ENCODE data around the gene FAM222A.

The FAM222A gene

DNA sequence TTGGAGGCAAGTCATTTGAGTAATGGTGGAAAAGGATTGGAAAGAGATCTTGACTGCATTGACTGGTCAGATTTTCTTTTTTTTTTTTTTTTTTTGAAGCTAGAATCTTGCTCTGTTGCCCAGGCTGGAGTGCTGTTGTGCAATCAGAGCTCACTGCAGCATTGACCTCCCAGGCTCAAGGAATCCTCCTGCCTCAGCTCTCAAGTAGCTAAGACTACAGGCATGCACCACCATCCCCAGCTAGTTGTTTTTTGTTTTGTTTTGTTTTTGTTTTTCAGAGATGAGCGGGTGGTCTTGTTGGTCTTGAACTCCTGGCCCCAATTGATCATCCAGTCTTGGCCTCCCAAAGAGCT lies 30.9 kb upstream of the FAM222A start:
- Histone ChIP-seq H3K36me3 (ENCODE audit: control insufficient read depth, low read length) (no peaks in the 10 kb centered on the region), H3K79me2 (ENCODE audit: control insufficient read depth, low read length) (no peaks in the 10 kb centered on the region), H3K9me2 (replicated peaks; ENCODE audit: control insufficient read depth, low read length) (no peaks in the 10 kb centered on the region), H3K27me3 (ENCODE audit: control insufficient read depth, low read length) (peaks cover 12% of the 10 kb centered on the region), H4K20me1 (ENCODE audit: control insufficient read depth, insufficient read depth, low read depth, low read length) (no peaks in the 10 kb centered on the region), H3K4me2 (ENCODE audit: low read length) (no peak overlapping the region), H3F3A (ENCODE audit: control insufficient read depth, insufficient read depth) (no peaks in the 10 kb centered on the region), H3K4me3 (ENCODE audit: low read length) (no peak overlapping the region), H3K4me1 (ENCODE audit: control insufficient read depth, low read length) (no peaks in the 10 kb centered on the region), H3K9me3 (ENCODE audit: control insufficient read depth, insufficient read depth, low read length) (no peaks in the 10 kb centered on the region), H3K27ac (ENCODE audit: low read depth, low read length) (no peak overlapping the region)
- TF ChIP-seq, protein P1, sequence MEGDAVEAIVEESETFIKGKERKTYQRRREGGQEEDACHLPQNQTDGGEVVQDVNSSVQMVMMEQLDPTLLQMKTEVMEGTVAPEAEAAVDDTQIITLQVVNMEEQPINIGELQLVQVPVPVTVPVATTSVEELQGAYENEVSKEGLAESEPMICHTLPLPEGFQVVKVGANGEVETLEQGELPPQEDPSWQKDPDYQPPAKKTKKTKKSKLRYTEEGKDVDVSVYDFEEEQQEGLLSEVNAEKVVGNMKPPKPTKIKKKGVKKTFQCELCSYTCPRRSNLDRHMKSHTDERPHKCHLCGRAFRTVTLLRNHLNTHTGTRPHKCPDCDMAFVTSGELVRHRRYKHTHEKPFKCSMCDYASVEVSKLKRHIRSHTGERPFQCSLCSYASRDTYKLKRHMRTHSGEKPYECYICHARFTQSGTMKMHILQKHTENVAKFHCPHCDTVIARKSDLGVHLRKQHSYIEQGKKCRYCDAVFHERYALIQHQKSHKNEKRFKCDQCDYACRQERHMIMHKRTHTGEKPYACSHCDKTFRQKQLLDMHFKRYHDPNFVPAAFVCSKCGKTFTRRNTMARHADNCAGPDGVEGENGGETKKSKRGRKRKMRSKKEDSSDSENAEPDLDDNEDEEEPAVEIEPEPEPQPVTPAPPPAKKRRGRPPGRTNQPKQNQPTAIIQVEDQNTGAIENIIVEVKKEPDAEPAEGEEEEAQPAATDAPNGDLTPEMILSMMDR (IDR thresholded peaks at IDR 0.05; ENCODE audit: low read depth, low read length, poor library complexity, severe bottlenecking) = no peak
- TF ChIP-seq EZH2phosphoT487 (IDR thresholded peaks at IDR 0.05; ENCODE audit: borderline replicate concordance, low read length) = no peak

DNA sequence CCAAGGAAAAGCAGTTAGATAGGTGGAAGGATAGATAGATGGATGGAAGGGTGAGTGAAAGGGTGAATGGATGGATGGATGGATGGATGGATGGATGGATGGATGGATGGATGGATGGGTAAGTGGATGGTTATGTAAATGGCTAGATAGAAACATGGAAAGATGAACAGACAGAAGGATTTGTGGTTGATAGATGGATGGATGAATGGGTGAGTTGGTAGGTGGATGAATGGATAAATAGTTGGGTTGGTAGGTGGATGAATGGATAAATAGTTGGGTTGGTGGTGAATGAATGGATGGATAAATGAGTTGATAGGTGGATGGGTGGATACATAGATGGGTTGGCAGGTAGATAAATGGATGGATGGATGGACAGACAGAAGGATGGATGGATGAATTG lies 30.3 kb upstream of the FAM222A start:
- Histone ChIP-seq H3K9me3 (ENCODE audit: control insufficient read depth, insufficient read depth, low read length) (no peaks in the 10 kb centered on the region), H3K4me3 (ENCODE audit: low read length) (no peak overlapping the region), H3K4me2 (ENCODE audit: low read length) (no peak overlapping the region), H3K36me3 (ENCODE audit: control insufficient read depth, low read length) (no peaks in the 10 kb centered on the region), H3K27me3 (ENCODE audit: control insufficient read depth, low read length) (peaks cover 7% of the 10 kb centered on the region), H3K4me1 (ENCODE audit: control insufficient read depth, low read length) (no peaks in the 10 kb centered on the region), H3F3A (ENCODE audit: control insufficient read depth, insufficient read depth) (no peaks in the 10 kb centered on the region), H3K79me2 (ENCODE audit: control insufficient read depth, low read length) (no peaks in the 10 kb centered on the region), H4K20me1 (ENCODE audit: control insufficient read depth, insufficient read depth, low read depth, low read length) (no peaks in the 10 kb centered on the region), H3K27ac (ENCODE audit: low read depth, low read length) (no peak overlapping the region), H3K9me2 (replicated peaks; ENCODE audit: control insufficient read depth, low read length) (no peaks in the 10 kb centered on the region)
- no peak for TF ChIP-seq EZH2phosphoT487 (IDR thresholded peaks at IDR 0.05; ENCODE audit: borderline replicate concordance, low read length)
- TF ChIP-seq, protein P1 (IDR thresholded peaks at IDR 0.05; ENCODE audit: low read depth, low read length, poor library complexity, severe bottlenecking) = no peak

DNA sequence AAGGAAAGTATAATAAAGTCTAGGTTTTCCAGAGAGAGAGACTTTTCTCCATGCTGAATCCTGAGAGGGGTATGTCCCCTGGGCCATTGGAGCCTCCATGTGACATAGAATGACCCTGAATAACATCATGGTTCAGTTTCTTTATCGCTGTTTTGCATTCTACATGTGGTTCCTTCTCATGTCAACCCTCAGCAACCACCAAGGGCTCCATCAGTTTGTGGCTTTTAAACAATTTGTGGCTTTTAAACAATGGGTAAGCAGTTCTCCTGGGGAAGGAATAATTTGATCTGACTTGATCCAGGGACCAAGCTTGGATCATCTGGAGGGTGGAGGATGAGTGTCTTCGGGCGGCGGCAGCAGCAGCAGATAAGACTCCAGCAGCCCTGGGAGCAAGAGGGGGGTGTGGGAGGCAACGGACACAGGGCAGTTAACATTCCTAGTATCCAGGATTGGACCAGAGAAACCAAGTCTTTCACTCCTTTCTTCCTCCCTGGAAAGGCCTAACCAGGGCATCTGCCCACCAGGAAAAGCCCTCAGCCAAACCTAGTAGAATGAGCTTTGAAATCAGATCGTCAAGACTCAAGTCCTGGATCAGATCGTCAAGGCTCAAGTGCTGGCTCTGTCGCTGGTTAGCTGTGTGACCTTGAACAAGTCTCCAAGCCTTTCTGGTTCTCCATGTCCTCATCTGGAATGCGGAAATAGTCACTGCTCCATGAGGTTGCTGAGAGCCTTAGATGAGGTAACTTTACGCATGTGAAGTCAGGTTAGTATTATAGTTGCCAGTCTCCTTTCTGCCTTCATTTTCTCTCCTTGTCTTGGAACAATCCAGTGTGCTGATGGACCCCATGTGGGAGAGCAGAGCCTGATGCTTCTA lies 27.8 kb upstream of the FAM222A start:
- Histone ChIP-seq H3K27me3 (ENCODE audit: control insufficient read depth, low read length) (no peaks in the 10 kb centered on the region), H3K79me2 (ENCODE audit: control insufficient read depth, low read length) (no peaks in the 10 kb centered on the region), H3K9me2 (replicated peaks; ENCODE audit: control insufficient read depth, low read length) (no peaks in the 10 kb centered on the region), H3K27ac (ENCODE audit: low read depth, low read length) (no peak overlapping the region), H3K9me3 (ENCODE audit: control insufficient read depth, insufficient read depth, low read length) (no peaks in the 10 kb centered on the region), H3F3A (ENCODE audit: control insufficient read depth, insufficient read depth) (no peaks in the 10 kb centered on the region), H3K4me3 (ENCODE audit: low read length) (no peak overlapping the region), H4K20me1 (ENCODE audit: control insufficient read depth, insufficient read depth, low read depth, low read length) (no peaks in the 10 kb centered on the region), H3K36me3 (ENCODE audit: control insufficient read depth, low read length) (no peaks in the 10 kb centered on the region), H3K4me1 (ENCODE audit: control insufficient read depth, low read length) (no peaks in the 10 kb centered on the region), H3K4me2 (ENCODE audit: low read length) (no peak overlapping the region)
- TF ChIP-seq, protein P1 (IDR thresholded peaks at IDR 0.05; ENCODE audit: low read depth, low read length, poor library complexity, severe bottlenecking) = no peak
- TF ChIP-seq EZH2phosphoT487 (IDR thresholded peaks at IDR 0.05; ENCODE audit: borderline replicate concordance, low read length) = no peak
